Testis (tissue), 2 donors: ENCODE data around the gene SAP25.

Experiments used
- CTCF ChIP-seq, 3 experiments: fragments of 450-650 bp in 2 of 3; fragments of 200-600 bp in 1 of 3; sonication (generic) in 1 of 3; IDR thresholded peaks; one replicate each; pipeline ENCODE4 v1.5.1; 2016 to 2019; ENCODE audit warnings: antibody characterized with exemption in 3 of 3, mild to moderate bottlenecking in 2 of 3, moderate library complexity in 1 of 3
- POLR2A ChIP-seq: fragments of 450-650 bp; IDR thresholded peaks from one replicate; pipeline ENCODE4 v1.6.1; 2017; ENCODE audit warnings: antibody characterized with exemption, mild to moderate bottlenecking, moderate library complexity

- TF ChIP-seq CTCF (IDR thresholded peaks at IDR 0.05) (no peak), POLR2A (no peak)
These were observed 29.3 kb downstream of the SAP25 start for GRCh38 chr7:100544386-100544785.
